ENCODE data around the gene MOCOS. TPM values are rescaled to one million over a fixed set of nuclear protein-coding genes. Genes with fewer than 3 reads are reported as not detected.

The MOCOS gene
- total and polyA plus RNA-seq, 2 of the 8 experiments (the other 6 are each of a cell fraction or from before 2014, with no cell fraction given), result 4.7 to 5.8 TPM

GRCh38 chr18:36157441-36157840 is 29.9 kb upstream of the MOCOS start (continued):
- TF ChIP-seq CHD7 (IDR thresholded peaks at IDR 0.05; ENCODE audit: insufficient replicate concordance, low read length), result no peak
- TF ChIP-seq SRF (IDR thresholded peaks at IDR 0.05; ENCODE audit: low read depth, low read length), result no peak
- TF ChIP-seq NANOG (IDR thresholded peaks at IDR 0.05; ENCODE audit: insufficient read depth, low read depth, low read length, poor library complexity, severe bottlenecking), result no peak
- no peak for TF ChIP-seq CBX5 (IDR thresholded peaks at IDR 0.05; ENCODE audit: low read depth, low read length)
- no peak for TF ChIP-seq NRF1 (IDR thresholded peaks at IDR 0.05; ENCODE audit: low read depth, low read length)
- TF ChIP-seq CHD1 (IDR thresholded peaks at IDR 0.05; ENCODE audit: low read depth, low read length), result no peak
- no peak for TF ChIP-seq TBP (IDR thresholded peaks at IDR 0.05; ENCODE audit: low read depth, low read length)
- no peak for TF ChIP-seq HDAC2 (IDR thresholded peaks at IDR 0.05; ENCODE audit: borderline replicate concordance in 1 of 2, low read depth in 2 of 2, low read length in 2 of 2)
- TF ChIP-seq TAF7 (optimal IDR thresholded peaks at IDR 0.05; ENCODE audit: borderline replicate concordance, low read depth, low read length), result no peak
- TF ChIP-seq TEAD4 (IDR thresholded peaks at IDR 0.05; ENCODE audit: low read depth, low read length), result no peak
- TF ChIP-seq SP4 (IDR thresholded peaks at IDR 0.05; ENCODE audit: low read length), result no peak

Measured in H1 (cell line).